GM10266 (cell line): ENCODE data around the gene OTUD7B.

Experiments used
- DNase-seq: peaks from one replicate; pipeline ENCODE4 v3.0.0; 2012; ENCODE audit errors: extremely low spot score
- CTCF ChIP-seq: IDR thresholded peaks from 2 replicates; pipeline ENCODE4 v1.5.1; 2012; ENCODE audit warnings: mild to moderate bottlenecking, low read depth; ENCODE audit not compliant: control insufficient read depth, insufficient read depth; ENCODE audit errors: missing control alignments

The OTUD7B gene

DNA sequence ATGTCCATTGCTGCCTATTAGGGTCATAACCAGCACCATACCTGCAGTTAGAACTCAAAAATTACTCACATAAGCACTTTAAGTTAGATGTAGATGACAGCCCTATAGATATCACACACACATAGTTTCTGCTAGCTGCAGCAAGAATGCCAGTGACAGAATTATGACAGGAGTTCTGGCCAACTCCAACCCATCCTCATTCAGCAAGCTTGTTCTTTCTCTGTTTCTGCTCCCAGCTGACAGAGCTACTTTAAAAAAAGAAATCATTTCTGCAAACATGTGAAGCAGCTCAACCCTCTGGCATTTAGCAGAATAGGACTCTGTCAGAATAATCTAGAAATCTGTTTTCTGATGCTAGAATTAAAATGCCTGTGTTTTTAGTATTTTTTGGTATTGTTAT, 23.8 kb upstream of the OTUD7B start:
- no peak for DNase-seq
- no peak for TF ChIP-seq CTCF

GRCh38 chr1:150028322-150028721, 17.8 kb upstream of the OTUD7B start:
- no peak for TF ChIP-seq CTCF
- DNase-seq: no peak

GRCh38 chr1:150024156-150024555, 13.6 kb upstream of the OTUD7B start:
- TF ChIP-seq CTCF: no peak
- DNase-seq: no peak

- no peak for TF ChIP-seq CTCF
- DNase-seq: no peak
Observed at GRCh38 chr1:150022357-150022756, 11.8 kb upstream of the OTUD7B start.

DNA sequence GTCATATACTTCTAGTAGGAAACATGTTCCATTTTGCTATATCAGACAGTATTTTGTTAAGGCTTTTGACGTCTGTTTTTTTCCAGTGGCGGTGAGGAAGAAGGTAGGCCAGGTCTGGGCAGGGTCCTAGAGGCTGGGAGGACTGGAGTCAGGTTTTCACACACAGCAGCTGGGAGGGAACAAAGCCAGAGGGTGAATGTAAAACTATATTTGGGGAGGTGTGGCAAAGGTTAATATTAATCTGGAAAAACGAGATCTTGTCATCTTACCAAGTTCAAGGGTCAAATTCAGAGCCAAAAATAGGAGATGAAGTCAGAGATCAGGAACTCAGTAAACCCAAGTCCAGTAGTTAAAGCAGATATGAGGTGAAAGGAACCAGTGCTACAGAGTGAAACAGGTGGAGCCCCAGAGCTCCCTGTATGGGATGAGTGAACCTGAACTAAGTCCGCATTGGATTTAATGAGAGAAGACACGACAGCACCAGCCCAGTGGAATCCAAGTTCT, 10.7 kb upstream of the OTUD7B start:
- no peak for DNase-seq
- TF ChIP-seq CTCF: no peak

DNA sequence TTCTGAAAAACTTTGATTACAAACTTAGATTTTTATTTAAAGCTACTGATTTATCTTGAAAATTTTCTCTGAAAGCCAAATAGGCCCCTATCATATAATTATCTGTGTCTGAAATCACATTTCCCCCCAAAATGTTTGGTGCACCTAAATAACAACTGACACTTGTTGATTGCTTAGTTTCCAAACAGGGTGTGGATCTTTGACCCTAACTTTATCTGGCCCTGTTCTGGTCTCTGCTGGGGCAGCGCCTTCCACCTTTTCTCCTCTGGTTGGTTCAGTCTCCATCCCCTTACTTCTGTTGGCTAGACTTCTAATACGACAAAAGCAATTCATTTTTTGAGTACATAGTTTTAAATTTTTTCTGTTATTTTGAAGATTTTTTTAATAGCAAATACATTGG, 10.2 kb upstream of the OTUD7B start:
- no peak for DNase-seq
- TF ChIP-seq CTCF: no peak

DNA sequence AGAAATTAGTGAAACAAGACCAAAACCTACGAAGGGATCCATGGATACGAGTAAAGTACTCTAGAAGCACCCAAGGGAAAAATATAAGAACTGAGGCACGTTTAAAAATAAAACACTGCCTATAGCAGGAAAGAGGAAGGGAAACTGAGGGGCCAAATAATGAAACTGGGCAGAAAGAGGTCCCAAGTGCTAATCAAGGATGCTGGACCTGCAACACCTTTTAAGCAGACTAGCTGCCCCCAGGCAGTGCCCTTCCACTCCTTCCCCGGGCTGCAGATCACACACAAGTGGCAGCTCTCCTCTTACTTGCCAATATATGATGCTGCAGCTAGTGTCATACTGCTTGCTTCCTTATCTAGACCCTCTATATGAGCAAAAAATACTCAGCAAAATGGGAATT, 7.6 kb upstream of the OTUD7B start:
- peak; percentile 29 for DNase-seq
- TF ChIP-seq CTCF: no peak
